Liver (tissue), 3 donors: ENCODE data around the gene DAP3.
"Not testable (repeated sequence)": the region's sequence is repeated elsewhere in the genome, so short reads cannot be mapped to it uniquely, and the experiment has no call there.

Experiments
- EGR1 ChIP-seq, 2 donors: IDR thresholded peaks; 2 replicates each; pipeline ENCODE4 v1.6.1; 2016 to 2018; ENCODE audit warnings: antibody characterized with exemption in 2 of 2, low read depth in 2 of 2
- GABPA ChIP-seq, 2 donors: IDR thresholded peaks in 1 of 2; conservative IDR thresholded peaks in 1 of 2; 2 replicates each; pipeline ENCODE4 v1.6.1; 2016; ENCODE audit warnings: antibody characterized with exemption in 2 of 2, mild to moderate bottlenecking in 1 of 2, moderate library complexity in 1 of 2
- JUND ChIP-seq, 2 donors: IDR thresholded peaks; 2 replicates each; pipeline ENCODE4 v1.6.1; 2016; ENCODE audit warnings: antibody characterized with exemption in 2 of 2
- RAD21 ChIP-seq, 2 donors: IDR thresholded peaks; 2 replicates each; pipeline ENCODE4 v1.6.1; 2016; ENCODE audit warnings: antibody characterized with exemption in 2 of 2, mild to moderate bottlenecking in 2 of 2
- REST ChIP-seq: IDR thresholded peaks from 2 replicates; pipeline ENCODE4 v1.6.1; 2016; ENCODE audit warnings: antibody characterized with exemption, mild to moderate bottlenecking
- TAF1 ChIP-seq: conservative IDR thresholded peaks from 2 replicates; pipeline ENCODE4 v1.6.1; 2016; ENCODE audit warnings: antibody characterized with exemption, mild to moderate bottlenecking
- YY1 ChIP-seq: IDR thresholded peaks from 2 replicates; pipeline ENCODE4 v1.6.1; 2016; ENCODE audit warnings: antibody characterized with exemption, mild to moderate bottlenecking
- ZBTB33 ChIP-seq: IDR thresholded peaks from 2 replicates; pipeline ENCODE4 v1.6.1; 2016; ENCODE audit warnings: antibody characterized with exemption
- TF ChIP-seq, protein P1 (sequence below): fragments of 150-350 bp; IDR thresholded peaks from 2 replicates; pipeline ENCODE4 v1.5.1; 2017; ENCODE audit warnings: improper control_type of control experiment, low read depth, low read length; ENCODE audit not compliant: missing input control
- TF ChIP-seq, protein P2 (sequence below): IDR thresholded peaks from 2 replicates; pipeline ENCODE4 v1.6.1; 2016; ENCODE audit warnings: antibody characterized with exemption
- TF ChIP-seq, protein P3 (sequence below): IDR thresholded peaks from 2 replicates; pipeline ENCODE4 v1.6.1; 2016; ENCODE audit warnings: antibody characterized with exemption
- donor health status: healthy.
- donor health status: healthy.

DNA sequence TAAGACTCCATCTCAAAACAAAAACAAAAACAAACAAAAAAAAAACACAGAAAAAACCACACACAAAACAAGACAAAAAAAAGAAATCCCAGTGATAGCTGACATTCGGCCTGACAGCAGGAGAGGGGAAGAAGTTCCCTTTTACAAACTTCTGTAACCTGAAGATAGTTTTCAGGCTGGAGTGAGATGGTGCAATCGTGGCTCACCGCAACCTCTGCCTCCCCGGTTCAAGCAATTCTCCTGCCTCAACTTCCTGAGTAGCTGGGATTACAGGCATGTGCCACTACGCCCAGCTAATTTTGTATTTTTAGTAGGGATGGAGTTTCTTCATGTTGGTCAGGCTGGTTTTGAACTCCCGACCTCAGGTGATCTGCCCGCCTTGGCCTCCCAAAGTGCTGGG is 75.1 kb downstream of the DAP3 start:
- not testable (repeated sequence) for TF ChIP-seq TAF1; GABPA (IDR thresholded peaks at IDR 0.05 in 1 of 2, conservative IDR thresholded peaks at IDR 0.05 in 1 of 2); YY1; ZBTB33; EGR1 (IDR thresholded peaks at IDR 0.05; ENCODE audit: low read depth in 2 of 2); JUND (IDR thresholded peaks at IDR 0.05); RAD21 (IDR thresholded peaks at IDR 0.05); REST
- TF ChIP-seq, protein P1, sequence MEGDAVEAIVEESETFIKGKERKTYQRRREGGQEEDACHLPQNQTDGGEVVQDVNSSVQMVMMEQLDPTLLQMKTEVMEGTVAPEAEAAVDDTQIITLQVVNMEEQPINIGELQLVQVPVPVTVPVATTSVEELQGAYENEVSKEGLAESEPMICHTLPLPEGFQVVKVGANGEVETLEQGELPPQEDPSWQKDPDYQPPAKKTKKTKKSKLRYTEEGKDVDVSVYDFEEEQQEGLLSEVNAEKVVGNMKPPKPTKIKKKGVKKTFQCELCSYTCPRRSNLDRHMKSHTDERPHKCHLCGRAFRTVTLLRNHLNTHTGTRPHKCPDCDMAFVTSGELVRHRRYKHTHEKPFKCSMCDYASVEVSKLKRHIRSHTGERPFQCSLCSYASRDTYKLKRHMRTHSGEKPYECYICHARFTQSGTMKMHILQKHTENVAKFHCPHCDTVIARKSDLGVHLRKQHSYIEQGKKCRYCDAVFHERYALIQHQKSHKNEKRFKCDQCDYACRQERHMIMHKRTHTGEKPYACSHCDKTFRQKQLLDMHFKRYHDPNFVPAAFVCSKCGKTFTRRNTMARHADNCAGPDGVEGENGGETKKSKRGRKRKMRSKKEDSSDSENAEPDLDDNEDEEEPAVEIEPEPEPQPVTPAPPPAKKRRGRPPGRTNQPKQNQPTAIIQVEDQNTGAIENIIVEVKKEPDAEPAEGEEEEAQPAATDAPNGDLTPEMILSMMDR: not testable (repeated sequence)
- TF ChIP-seq, protein P2, sequence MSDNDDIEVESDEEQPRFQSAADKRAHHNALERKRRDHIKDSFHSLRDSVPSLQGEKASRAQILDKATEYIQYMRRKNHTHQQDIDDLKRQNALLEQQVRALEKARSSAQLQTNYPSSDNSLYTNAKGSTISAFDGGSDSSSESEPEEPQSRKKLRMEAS: not testable (repeated sequence)
- TF ChIP-seq, protein P3, sequence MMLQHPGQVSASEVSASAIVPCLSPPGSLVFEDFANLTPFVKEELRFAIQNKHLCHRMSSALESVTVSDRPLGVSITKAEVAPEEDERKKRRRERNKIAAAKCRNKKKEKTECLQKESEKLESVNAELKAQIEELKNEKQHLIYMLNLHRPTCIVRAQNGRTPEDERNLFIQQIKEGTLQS: not testable (repeated sequence)
